DND-41 (cell line): ENCODE results near the gene SHOC1.

Experiments
- ATAC-seq: fragments of 200-7000 bp; cut with Tn5 transposase; 3 replicates; pipeline ENCODE4 v1.9.1; 2021; ENCODE audit warnings: low read depth; ENCODE audit not compliant: insufficient read depth
- DNase-seq: peaks from one replicate; pipeline ENCODE4 v3.0.0-alpha.2; 2020
- H2AFZ ChIP-seq: 2 replicates; pipeline ENCODE4 v1.6.0; 2012; ENCODE audit warnings: low read depth, low read length
- H3K27ac ChIP-seq: 2 replicates; pipeline ENCODE4 v1.5.1; 2012; ENCODE audit warnings: low read length, inconsistent platforms
- H3K27me3 ChIP-seq: fragments of 200-600 bp; sonication (generic); 2 replicates; pipeline ENCODE4 v1.6.0; 2012; ENCODE audit warnings: low read length, mild to moderate bottlenecking, inconsistent platforms; ENCODE audit not compliant: insufficient read depth, poor library complexity
- H3K36me3 ChIP-seq: 2 replicates; pipeline ENCODE4 v1.5.1; 2012; ENCODE audit warnings: low read length, inconsistent platforms; ENCODE audit not compliant: insufficient read depth
- H3K4me1 ChIP-seq: 2 replicates; pipeline ENCODE4 v1.5.1; 2012; ENCODE audit warnings: mild to moderate bottlenecking, low read length; ENCODE audit not compliant: insufficient read depth
- H3K4me2 ChIP-seq: 2 replicates; pipeline ENCODE4 v1.6.0; 2012; ENCODE audit warnings: mild to moderate bottlenecking, moderate library complexity, low read length, inconsistent platforms; ENCODE audit not compliant: insufficient read depth
- H3K4me3 ChIP-seq, 2 experiments: fragments of 200-600 bp in 1 of 2; shearing (Covaris generic) in 1 of 2; 2 replicates each; pipeline ENCODE4 v1.5.1; 2012 to 2016; ENCODE audit warnings: inconsistent platforms in 2 of 2, low read length in 2 of 2, mild to moderate bottlenecking in 2 of 2, low read depth in 1 of 2, moderate library complexity in 1 of 2
- H3K79me2 ChIP-seq: 2 replicates; pipeline ENCODE4 v1.6.0; 2012; ENCODE audit warnings: low read length, inconsistent platforms; ENCODE audit not compliant: insufficient read depth
- H3K9ac ChIP-seq: 2 replicates; pipeline ENCODE4 v1.6.0; 2012; ENCODE audit warnings: low read depth, mild to moderate bottlenecking, inconsistent platforms, low read length, moderate library complexity
- H3K9me3 ChIP-seq: 2 replicates; pipeline ENCODE4 v1.5.1; 2012; ENCODE audit warnings: low read length, moderate library complexity, mild to moderate bottlenecking, inconsistent platforms; ENCODE audit not compliant: insufficient read depth, severe bottlenecking
- H4K20me1 ChIP-seq: 2 replicates; pipeline ENCODE4 v1.6.0; 2012; ENCODE audit warnings: low read length; ENCODE audit not compliant: insufficient read depth
- EZH2 ChIP-seq: IDR thresholded peaks from 3 replicates; pipeline ENCODE4 v1.6.1; 2012; ENCODE audit warnings: borderline replicate concordance, low read depth, mild to moderate bottlenecking, moderate library complexity, low read length, inconsistent platforms; ENCODE audit not compliant: severe bottlenecking
- TF ChIP-seq, protein P1 (sequence below): IDR thresholded peaks from 2 replicates; pipeline ENCODE4 v1.5.1; 2012; ENCODE audit warnings: borderline replicate concordance, low read length, moderate library complexity, mild to moderate bottlenecking; ENCODE audit not compliant: poor library complexity, severe bottlenecking; ENCODE audit errors: extremely low read depth

The SHOC1 gene

DNA sequence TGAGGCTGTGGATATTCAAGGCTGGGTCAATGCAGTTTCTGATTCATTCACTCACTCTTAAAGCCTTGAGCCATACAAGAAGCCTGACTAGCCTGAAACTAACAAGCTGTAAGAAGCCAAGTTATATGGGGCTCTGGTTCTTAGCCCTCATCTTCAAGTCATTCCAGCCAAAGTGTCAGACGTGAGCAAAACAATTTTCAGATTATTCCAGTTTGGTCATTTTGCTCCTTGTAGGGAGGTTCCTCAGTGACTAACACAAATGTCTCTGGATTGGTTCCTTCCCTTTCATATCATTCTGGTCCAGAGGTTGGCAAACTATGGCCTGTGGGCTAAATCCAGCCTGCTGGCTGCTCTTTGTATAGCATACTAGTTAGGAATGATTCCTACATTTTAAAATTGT lies 12.5 kb upstream of the SHOC1 start:
- no peak overlapping the region for H3K27ac ChIP-seq
- ATAC-seq, result no peak

DNA sequence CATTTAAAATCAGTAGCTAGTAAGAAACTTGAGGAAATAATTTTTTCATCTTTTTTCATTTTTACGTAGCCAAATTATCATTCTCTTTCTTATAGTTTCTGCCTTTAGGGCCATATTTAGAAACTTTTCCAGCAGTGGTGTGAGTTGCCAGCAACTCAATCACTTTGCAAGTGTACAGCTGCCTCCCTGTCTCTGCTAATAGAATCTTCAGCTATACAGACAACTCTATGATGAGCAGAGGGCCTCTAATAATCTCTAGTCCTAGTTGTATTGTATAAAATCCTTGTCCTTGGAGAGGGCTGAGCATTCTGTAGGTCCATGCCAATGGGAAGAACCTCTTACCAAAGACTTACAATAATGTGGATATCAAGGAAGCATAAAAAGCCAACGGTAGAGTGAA lies 11.5 kb upstream of the SHOC1 start:
- Histone ChIP-seq H3K36me3 (no peaks in the 10 kb centered on the region), H4K20me1 (no peaks in the 10 kb centered on the region), H3K27me3 (no peaks in the 10 kb centered on the region), H3K4me3 (no peak overlapping the region), H3K9ac (no peak overlapping the region), H3K9me3 (no peaks in the 10 kb centered on the region), H2AFZ (no peak overlapping the region), H3K79me2 (no peaks in the 10 kb centered on the region), H3K4me2 (no peak overlapping the region), H3K27ac (no peak overlapping the region), H3K4me1 (peaks cover 3% of the 10 kb centered on the region; the same call in 1 of the 2 replicates)
- no peak for ATAC-seq
- DNase-seq, result no peak
- no peak for TF ChIP-seq EZH2
- TF ChIP-seq, protein P1, sequence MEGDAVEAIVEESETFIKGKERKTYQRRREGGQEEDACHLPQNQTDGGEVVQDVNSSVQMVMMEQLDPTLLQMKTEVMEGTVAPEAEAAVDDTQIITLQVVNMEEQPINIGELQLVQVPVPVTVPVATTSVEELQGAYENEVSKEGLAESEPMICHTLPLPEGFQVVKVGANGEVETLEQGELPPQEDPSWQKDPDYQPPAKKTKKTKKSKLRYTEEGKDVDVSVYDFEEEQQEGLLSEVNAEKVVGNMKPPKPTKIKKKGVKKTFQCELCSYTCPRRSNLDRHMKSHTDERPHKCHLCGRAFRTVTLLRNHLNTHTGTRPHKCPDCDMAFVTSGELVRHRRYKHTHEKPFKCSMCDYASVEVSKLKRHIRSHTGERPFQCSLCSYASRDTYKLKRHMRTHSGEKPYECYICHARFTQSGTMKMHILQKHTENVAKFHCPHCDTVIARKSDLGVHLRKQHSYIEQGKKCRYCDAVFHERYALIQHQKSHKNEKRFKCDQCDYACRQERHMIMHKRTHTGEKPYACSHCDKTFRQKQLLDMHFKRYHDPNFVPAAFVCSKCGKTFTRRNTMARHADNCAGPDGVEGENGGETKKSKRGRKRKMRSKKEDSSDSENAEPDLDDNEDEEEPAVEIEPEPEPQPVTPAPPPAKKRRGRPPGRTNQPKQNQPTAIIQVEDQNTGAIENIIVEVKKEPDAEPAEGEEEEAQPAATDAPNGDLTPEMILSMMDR, result no peak

More for the DNA sequence above, 12.5 kb upstream of the SHOC1 start:
- Histone ChIP-seq H3K4me1 (no peaks in the 10 kb centered on the region), H3K4me2 (no peak overlapping the region), H3K9ac (no peak overlapping the region), H3K36me3 (no peaks in the 10 kb centered on the region), H3K27me3 (no peaks in the 10 kb centered on the region), H4K20me1 (no peaks in the 10 kb centered on the region), H3K4me3 (no peak overlapping the region), H3K9me3 (no peaks in the 10 kb centered on the region), H3K79me2 (no peaks in the 10 kb centered on the region), H2AFZ (no peak overlapping the region)
- TF ChIP-seq, protein P1, result no peak
- TF ChIP-seq EZH2, result no peak
- no peak for DNase-seq

DNA sequence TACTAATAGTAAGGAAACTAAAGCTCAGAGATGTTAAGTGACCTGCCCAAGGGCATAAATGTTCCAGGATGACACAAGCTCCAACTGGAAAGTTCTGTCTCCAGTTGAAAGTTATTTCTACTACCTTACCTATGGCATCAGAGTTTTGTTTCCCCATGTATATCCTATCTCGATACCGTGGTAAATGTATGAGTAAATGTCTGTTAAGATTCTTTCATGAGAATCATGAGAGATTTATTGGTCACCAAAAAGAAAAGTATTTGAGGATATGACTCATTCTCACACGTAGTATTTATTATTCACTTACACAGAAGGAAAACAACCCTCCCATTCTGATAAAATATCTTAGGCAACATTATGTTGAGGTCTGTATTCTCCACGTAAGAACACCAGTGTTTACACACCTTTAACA lies 11.1 kb upstream of the SHOC1 start:
- no peaks in the 10 kb centered on the region for H3K36me3 ChIP-seq
- H3K27me3 ChIP-seq, result no peaks in the 10 kb centered on the region
- no peak overlapping the region for H3K4me3 ChIP-seq
- no peak overlapping the region for H3K4me2 ChIP-seq
- H4K20me1 ChIP-seq, result no peaks in the 10 kb centered on the region
- ATAC-seq (no peak), DNase-seq (no peak)
- no peaks in the 10 kb centered on the region for H3K9me3 ChIP-seq
- H3K79me2 ChIP-seq, result no peaks in the 10 kb centered on the region
- no peak overlapping the region for H2AFZ ChIP-seq
- no peak for TF ChIP-seq EZH2
- TF ChIP-seq, protein P1, result no peak
- no peak overlapping the region for H3K27ac ChIP-seq
- peaks cover 5% of the 10 kb centered on the region; the same call in 1 of the 2 replicates for H3K4me1 ChIP-seq
- H3K9ac ChIP-seq, result no peak overlapping the region

DNA sequence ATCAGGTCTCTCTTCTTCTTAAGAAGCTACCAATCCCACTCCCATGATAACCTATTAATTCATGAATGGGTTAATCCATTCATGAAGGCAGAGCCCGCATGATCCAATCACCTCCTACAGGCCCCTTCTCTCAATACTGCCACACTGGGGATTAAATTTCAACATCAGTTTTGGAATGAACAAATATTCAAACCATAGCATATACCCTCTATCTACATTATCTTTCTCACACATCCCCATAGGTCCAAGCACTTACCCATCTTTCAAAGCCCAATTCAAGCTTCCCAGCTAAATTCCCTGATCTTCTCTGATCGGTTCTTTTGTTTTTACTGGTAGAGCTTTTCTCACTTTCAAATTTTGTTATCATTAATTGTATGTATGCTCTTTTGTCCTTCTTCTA lies 10.5 kb upstream of the SHOC1 start:
- H2AFZ ChIP-seq, result no peak overlapping the region
- H3K27me3 ChIP-seq, result no peaks in the 10 kb centered on the region
- no peak overlapping the region for H3K27ac ChIP-seq
- H3K4me2 ChIP-seq, result no peak overlapping the region
- H3K36me3 ChIP-seq, result no peaks in the 10 kb centered on the region
- ATAC-seq (no peak), DNase-seq (no peak)
- H4K20me1 ChIP-seq, result no peaks in the 10 kb centered on the region
- no peaks in the 10 kb centered on the region for H3K9me3 ChIP-seq
- H3K79me2 ChIP-seq, result no peaks in the 10 kb centered on the region
- peaks cover 5% of the 10 kb centered on the region; the same call in 1 of the 2 replicates for H3K4me1 ChIP-seq
- TF ChIP-seq EZH2, result no peak
- TF ChIP-seq, protein P1, result no peak
- no peak overlapping the region for H3K4me3 ChIP-seq
- no peak overlapping the region for H3K9ac ChIP-seq
